ENCODE measurements around the gene NCMAP.

NCMAP gene

DNA sequence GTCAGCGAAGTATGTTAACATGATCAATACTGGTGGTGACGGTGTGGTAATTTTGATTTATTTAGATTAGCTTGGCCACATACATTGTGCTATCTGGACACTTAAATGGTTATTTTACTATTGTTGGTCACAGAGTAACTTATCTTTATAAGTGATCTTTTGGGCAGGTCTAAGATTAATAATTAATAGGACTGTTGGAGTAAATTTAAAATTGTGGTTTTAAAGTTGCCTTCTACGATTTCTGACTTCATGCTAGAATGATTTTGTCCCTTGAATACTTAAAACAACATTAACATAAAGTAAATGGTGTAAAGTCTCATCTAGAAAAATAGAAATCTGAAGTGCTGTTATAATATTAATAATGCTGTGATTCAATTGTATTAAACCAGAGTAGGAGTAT is 101.9 kb downstream of the NCMAP start:
- TF ChIP-seq CTCF (IDR thresholded peaks at IDR 0.05; ENCODE audit: low read depth, low read length) = no peak
- H3K4me3 ChIP-seq (ENCODE audit: low read depth, low read length) = no peak overlapping the region
